GM21737 (cell line): ENCODE results near the gene KIFAP3.
"Not testable (repeated sequence)": the region's sequence is repeated elsewhere in the genome, so short reads cannot be mapped to it uniquely, and the experiment has no call there.

Source experiments
- ATAC-seq: cut with Tn5 transposase; IDR thresholded peaks from one replicate; pipeline ENCODE4 v1.9.1; 2021; ENCODE audit warnings: mild to moderate bottlenecking, moderate library complexity; ENCODE audit not compliant: unreplicated experiment

KIFAP3 gene

GRCh38 chr1:169925505-169926482, 148.7 kb downstream of the KIFAP3 start:
- no peak for ATAC-seq

GRCh38 chr1:169924829-169925228, 149.7 kb downstream of the KIFAP3 start:
- no peak for ATAC-seq

- ATAC-seq, result no peak
Measured at GRCh38 chr1:169924063-169924462, 150.4 kb downstream of the KIFAP3 start.

- ATAC-seq, result no peak
Measured at GRCh38 chr1:169921080-169921479, 153.4 kb downstream of the KIFAP3 start.

- no peak for ATAC-seq
Measured at GRCh38 chr1:169918927-169919326, 155.6 kb downstream of the KIFAP3 start.

GRCh38 chr1:169918220-169918619, 156.3 kb downstream of the KIFAP3 start:
- ATAC-seq, result not testable (repeated sequence)

GRCh38 chr1:169915150-169915549, 159.3 kb downstream of the KIFAP3 start:
- ATAC-seq, result no peak

- no peak for ATAC-seq
Measured at GRCh38 chr1:169914531-169914930, 160.0 kb downstream of the KIFAP3 start.

GRCh38 chr1:169909499-169909898, 165.0 kb downstream of the KIFAP3 start:
- no peak for ATAC-seq

- no peak for ATAC-seq
Measured at GRCh38 chr1:169906938-169907337, 167.6 kb downstream of the KIFAP3 start.

- ATAC-seq, result no peak
Measured at GRCh38 chr1:169904834-169905233, 169.7 kb downstream of the KIFAP3 start.

GRCh38 chr1:169902751-169903150, 171.7 kb downstream of the KIFAP3 start:
- no peak for ATAC-seq

GRCh38 chr1:169901115-169901514, 173.4 kb downstream of the KIFAP3 start:
- ATAC-seq, result no peak

- no peak for ATAC-seq
Measured at GRCh38 chr1:169900571-169900970, 173.9 kb downstream of the KIFAP3 start.

GRCh38 chr1:169899519-169900217, 174.8 kb downstream of the KIFAP3 start:
- ATAC-seq, result no peak

- ATAC-seq, result no peak
Measured at GRCh38 chr1:169896013-169896412, 178.5 kb downstream of the KIFAP3 start.

- ATAC-seq, result no peak
Measured at GRCh38 chr1:169894424-169895145, 179.9 kb downstream of the KIFAP3 start.

GRCh38 chr1:169893645-169894423, 180.7 kb downstream of the KIFAP3 start, which contains the start of gene SCYL3:
Gene SCYL3, minus strand, starts transcription at chr1:169893896. Its CDS starts 5,056 bp downstream, at chr1:169888840.
- peak; percentile 86 for ATAC-seq

- ATAC-seq, result peak; percentile 21
Measured at GRCh38 chr1:169892927-169893644, 181.4 kb downstream of the KIFAP3 start.
